ENCODE results near the gene DPY30. TPM values are rescaled to one million over a fixed set of nuclear protein-coding genes. Genes with fewer than 3 reads are reported as not detected.
"Not testable (repeated sequence)": the region's sequence is repeated elsewhere in the genome, so short reads cannot be mapped to it uniquely, and the experiment has no call there.

The DPY30 gene
- total RNA-seq = 42.8 TPM
- long read RNA-seq, transcript DPY30-202 (5 exons, 708 nt) = major isoform, 10 of 13 reads
- long read RNA-seq, partial matches to known transcripts = 1 of 13 reads
- long read RNA-seq, other reads (novel, unspliced or antisense) = 1 of 13 reads

- DNase-seq (ENCODE audit: missing footprints) = peak; percentile 98
- intact Hi-C loops (cut with DNase I) = loop anchor here (2.0 kb wide), 1 partner anchor 23 kb away; the partner anchor contains the start of gene SPAST
- peak; percentile 98 for ATAC-seq
These were observed at the start of gene DPY30 for GRCh38 chr2:32039447-32040219. TSS of gene DPY30 (minus strand) at chr2:32039805. CDS start at chr2:32039456, 349 bp downstream.

DNA sequence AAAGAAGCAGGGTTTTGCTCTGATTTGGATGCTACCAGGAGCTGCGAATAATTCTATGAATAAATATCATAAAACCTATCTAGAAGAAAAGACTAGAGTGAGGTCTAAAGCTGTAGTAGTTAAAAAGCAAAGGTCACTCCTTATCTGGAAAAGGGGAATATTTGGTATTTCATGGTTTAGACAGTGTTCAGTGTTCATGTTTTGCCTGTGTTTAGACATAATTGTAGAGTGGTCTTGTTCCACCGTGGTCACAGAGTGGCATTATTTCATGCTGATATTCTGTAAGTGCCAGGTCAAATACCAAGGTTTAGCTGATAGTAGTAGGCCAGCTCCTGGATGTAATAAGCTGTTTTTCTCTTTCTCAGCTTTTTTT lies 34.5 kb upstream of the DPY30 start:
- no peak for DNase-seq (ENCODE audit: missing footprints)
- intact Hi-C loops (cut with DNase I) = no loop called here
- ATAC-seq = no peak

DNA sequence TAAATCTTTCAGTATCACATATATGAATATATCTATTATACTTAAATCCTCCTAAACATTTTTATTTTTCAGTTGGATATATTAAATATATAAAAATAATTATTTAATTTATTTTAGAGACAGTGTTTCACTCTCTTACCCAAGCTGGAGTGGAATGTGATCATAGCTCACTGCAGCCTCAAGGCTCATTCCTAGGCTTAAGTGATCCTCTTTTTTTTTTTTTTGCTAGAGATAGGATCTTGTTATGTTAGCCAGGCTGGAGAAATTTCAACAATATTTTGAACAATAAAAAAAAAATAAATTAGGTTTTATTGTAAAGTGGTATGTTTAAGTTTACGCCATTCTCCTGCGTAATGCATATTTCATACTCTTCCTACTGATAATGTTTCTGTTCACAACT lies 27.9 kb upstream of the DPY30 start:
- intact Hi-C loops (cut with DNase I) = loop anchor here (10.0 kb wide), 1 partner anchor 97 kb away; the partner anchor contains the start of gene SLC30A6
- DNase-seq (ENCODE audit: missing footprints) (no peak), ATAC-seq (no peak)

- DNase-seq (ENCODE audit: missing footprints) (no peak), ATAC-seq (no peak)
- intact Hi-C loops (cut with DNase I) = loop anchor here (10.0 kb wide), 1 partner anchor 100 kb away; the partner anchor contains the start of gene SLC30A6
These were observed 25.1 kb upstream of the DPY30 start for GRCh38 chr2:32064713-32065112.

- intact Hi-C loops (cut with DNase I) = loop anchor here (10.0 kb wide), 1 partner anchor 101 kb away; the partner anchor contains the start of gene SLC30A6
- DNase-seq (ENCODE audit: missing footprints) (no peak), ATAC-seq (peak; percentile 13)
These were observed 24.5 kb upstream of the DPY30 start for GRCh38 chr2:32064021-32064601.

DNA sequence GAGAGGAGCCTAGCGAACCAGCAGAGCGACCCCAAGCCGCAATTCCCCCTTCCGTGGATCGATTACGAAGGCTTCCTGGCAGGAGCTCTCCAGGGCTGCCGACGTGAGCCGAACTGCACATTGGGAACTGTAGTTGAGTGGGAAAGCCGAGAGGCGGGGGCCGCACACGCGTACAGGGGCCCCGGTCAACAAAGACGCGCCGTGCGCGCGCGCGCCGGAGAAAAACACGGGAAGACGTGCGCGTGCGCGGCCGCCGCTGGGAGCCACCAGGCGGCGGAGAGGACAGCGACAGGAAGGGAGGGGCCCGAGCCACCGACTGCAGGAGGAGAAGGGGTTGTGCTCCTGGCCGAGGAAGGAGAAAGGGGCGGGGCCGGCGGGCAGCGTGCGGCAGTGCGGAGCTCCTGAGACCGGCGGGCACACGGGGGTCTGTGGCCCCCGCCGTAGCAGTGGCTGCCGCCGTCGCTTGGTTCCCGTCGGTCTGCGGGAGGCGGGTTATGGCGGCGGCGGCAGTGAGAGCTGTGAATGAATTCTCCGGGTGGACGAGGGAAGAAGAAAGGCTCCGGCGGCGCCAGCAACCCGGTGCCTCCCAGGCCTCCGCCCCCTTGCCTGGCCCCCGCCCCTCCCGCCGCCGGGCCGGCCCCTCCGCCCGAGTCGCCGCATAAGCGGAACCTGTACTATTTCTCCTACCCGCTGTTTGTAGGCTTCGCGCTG lies 23.9 kb upstream of the DPY30 start, which contains the start of gene SPAST:
Gene SPAST, plus strand, starts transcription at position 247 of the 711 bp plus-strand sequence. Its CDS starts 276 bp downstream, at position 523.
- DNase-seq (ENCODE audit: missing footprints) (peak; percentile 99), ATAC-seq (peak; percentile 97)
- intact Hi-C loops (cut with DNase I) = loop anchor here (1.0 to 10.0 kb wide), 3 partner anchors 25 to 101 kb away; partner anchors contain the start of genes DPY30 and SLC30A6

DNA sequence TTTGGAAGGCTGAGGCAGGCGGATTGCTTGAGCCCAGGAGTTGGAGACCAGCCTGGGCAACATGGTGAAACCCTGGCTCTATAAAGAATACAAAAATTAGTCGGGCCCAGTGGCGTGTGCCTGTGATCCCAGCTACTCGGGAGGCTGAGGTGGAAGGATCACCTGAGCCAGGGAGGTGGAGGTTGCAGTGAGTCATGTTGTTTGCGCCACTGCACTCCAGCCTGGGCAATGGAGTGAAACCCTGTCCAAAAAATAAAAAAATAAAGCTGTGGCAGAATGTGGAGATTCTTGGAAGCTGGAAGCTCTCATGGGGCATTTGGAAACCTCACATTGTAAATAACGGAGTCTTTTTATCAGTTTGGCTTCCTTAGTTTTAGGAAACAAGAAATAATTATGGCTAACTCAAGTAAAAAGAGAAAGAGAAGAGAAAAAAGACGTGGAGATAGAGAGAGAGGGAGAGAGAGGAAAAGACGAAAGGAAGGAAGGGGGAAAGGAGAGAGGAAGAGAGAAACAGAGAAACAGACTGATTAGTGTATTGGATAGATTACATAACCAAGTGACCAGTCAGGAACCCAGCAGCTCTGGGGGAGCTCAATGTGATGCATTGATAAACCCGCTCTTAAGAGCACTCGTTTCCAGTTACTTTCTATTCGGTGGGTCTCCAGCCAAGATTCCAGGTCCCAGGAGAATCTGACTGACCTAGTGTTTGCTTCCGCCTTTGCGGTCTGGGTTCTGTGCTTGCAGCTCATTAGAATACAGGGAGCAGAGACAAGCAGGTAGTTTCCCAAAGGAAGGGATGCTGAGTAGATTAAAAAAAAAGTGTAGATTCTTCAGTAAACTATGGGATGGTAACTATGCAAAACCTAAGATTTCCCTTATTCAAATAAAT lies 22.6 kb upstream of the DPY30 start:
- ATAC-seq (peak; percentile 5), DNase-seq (ENCODE audit: missing footprints) (no peak)
- intact Hi-C loops (cut with DNase I) = loop anchor here (2.0 to 10.0 kb wide), 2 partner anchors 23 to 103 kb away; partner anchors contain the start of genes DPY30 and SLC30A6

DNA sequence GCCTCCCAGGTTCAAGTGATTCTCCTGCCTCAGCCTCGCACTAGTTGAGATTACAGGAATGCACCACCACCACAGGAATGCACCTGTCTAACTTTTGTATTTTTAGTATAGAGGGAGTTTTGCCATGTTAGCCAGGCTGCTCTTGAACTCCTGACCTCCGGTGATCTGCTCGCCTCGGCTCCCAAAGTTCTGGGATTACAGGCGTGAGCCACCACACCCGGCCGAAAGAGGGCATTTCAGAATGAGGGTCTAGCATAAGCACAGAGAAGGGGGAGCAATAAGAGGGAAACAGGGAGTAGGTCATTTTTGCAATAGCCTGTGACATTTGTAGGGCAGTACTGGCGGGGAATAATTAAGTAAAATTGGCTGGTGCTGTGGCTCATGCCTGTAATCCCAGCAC lies 21.8 kb upstream of the DPY30 start:
- ATAC-seq (no peak), DNase-seq (ENCODE audit: missing footprints) (no peak)
- intact Hi-C loops (cut with DNase I) = loop anchor here (10.0 kb wide), 1 partner anchor 103 kb away; the partner anchor contains the start of gene SLC30A6

DNA sequence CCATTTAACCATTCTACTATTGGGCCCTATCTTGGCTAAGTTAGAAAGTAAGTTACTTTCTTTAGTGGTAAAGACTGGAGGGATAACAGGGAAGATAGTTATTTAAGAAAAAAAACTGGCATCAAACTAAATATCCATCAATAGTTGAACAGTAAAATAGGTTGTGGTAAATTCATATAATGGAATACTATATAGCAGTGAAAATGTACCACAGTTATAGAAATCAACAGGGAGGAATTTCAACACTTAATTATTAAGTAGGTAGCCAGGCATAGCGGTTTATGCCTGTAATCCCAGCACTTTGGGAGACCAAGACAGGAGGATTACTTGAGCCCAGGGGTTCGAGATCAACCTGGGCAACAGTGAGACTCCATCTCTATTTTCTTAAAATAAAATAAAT lies 20.7 kb upstream of the DPY30 start:
- intact Hi-C loops (cut with DNase I) = loop anchor here (10.0 kb wide), 1 partner anchor 105 kb away; the partner anchor contains the start of gene SLC30A6
- ATAC-seq (no peak), DNase-seq (ENCODE audit: missing footprints) (no peak)

GRCh38 chr2:32058130-32058529 lies 18.5 kb upstream of the DPY30 start:
- DNase-seq (ENCODE audit: missing footprints) (no peak), ATAC-seq (no peak)
- intact Hi-C loops (cut with DNase I) = no loop called here

- intact Hi-C loops (cut with DNase I); ATAC-seq; DNase-seq (ENCODE audit: missing footprints): not testable (repeated sequence)
These were observed 15.0 kb upstream of the DPY30 start for GRCh38 chr2:32054583-32054982.

DNA sequence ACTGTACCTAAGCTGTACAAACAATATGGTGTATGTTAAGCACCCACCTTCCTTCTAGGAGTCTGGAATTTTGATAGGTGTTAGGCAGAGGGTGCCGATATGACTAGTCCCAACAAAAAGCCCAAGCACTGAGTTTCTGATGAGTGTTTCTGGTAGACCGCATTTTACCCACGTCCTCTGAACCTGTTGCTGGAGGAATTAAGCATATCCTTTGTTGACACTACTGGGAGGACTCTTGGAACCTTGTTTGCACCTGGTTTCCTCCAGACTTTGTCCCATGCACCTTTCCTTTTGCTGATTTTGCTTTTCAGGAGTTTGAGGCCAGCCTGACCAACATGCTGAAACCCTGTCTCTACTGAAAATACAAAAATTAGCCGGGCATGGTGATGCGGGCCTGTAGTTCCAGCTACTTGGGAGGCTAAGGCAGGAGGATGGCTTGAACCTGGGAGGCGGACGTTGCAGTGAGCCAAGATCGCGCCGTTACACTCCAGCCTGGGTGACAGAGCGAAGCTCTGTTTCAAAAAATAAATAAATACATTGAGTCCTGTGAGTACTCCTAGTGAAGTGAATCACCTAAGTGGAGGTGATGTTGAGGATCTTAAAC lies 12.3 kb upstream of the DPY30 start:
- intact Hi-C loops (cut with DNase I) = no loop called here
- ATAC-seq = no peak
- no peak for DNase-seq (ENCODE audit: missing footprints)

GRCh38 chr2:32043561-32043960 lies 4.0 kb upstream of the DPY30 start:
- intact Hi-C loops (cut with DNase I) = no loop called here

DNA sequence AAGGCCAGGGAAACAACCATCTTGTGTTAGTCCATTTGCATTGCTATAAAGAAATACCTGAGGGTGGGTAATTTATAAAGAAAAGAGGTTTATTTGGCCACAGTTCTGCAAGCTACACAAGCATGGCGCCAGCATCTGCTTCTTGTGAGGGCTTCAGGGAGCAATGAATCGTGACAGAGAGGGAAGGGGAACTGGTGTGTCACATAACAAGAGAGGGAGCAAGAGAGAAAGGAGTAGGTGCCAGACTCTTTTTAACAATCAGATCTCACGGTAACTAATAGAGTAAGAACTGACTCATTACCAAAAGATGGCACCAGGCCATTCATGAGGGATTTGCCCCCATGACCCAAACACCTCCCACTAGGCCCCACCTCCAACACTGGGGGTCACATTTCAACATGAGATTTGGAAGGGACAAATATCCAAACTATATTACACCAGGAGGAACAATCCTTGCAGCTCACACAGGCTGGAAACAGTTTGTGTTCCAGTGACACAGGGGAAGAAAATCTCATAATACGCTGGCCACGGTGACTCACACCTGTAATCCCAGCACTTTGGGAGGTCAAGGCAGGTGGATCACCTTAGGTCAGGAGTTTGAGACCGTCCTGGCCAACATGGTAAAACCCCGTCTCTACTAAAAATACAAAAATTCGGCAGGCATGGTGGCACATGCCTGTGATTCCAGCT lies 5.3 kb downstream of the DPY30 start:
- DNase-seq (ENCODE audit: missing footprints); intact Hi-C loops (cut with DNase I); ATAC-seq: not testable (repeated sequence)

More at GRCh38 chr2:32043561-32043960, 4.0 kb upstream of the DPY30 start:
- no peak for ATAC-seq
- no peak for DNase-seq (ENCODE audit: missing footprints)

DNA sequence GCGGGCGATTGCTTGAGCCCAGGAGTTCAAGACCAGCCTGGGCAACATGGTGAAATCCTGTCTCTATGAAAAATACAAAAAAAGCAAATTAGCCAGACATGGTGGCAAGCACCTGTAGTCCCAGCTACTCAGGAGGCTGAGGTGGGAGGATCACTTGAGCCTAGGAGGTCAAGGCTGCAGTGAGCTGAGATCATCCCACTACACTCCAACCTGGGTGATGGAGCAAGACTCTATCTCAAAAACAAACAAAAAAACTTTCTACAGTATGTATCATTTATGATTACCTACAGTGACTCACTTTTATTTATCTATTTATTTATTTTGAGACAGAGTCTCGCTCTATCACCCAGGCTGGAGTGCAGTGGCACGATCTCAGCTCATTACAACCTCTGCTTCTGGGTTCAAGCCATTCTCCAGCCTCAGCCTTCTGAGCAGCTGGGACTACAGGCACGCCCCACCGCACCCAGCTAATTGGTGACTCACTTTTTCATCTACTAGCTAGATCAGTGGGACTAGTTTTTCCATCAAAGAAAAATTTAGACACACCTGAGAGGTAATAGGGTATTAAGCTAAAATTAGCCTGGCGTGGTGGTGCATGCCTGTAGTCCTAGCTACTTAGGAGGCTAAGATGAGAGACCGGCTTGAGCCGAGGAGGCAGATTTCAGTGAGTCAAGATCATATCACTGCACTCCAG lies 20.7 kb downstream of the DPY30 start:
- intact Hi-C loops (cut with DNase I); ATAC-seq; DNase-seq (ENCODE audit: missing footprints): not testable (repeated sequence)

GRCh38 chr2:32012872-32013271 lies 26.7 kb downstream of the DPY30 start:
- no peak for ATAC-seq
- intact Hi-C loops (cut with DNase I) = no loop called here

More at GRCh38 chr2:32012872-32013271, 26.7 kb downstream of the DPY30 start:
- DNase-seq (ENCODE audit: missing footprints) = no peak

Data from Right ventricle myocardium inferior (tissue), 1 donor.